CD14-positive monocyte (primary cell): ENCODE data around the gene ATXN1. TPM values are rescaled to one million over a fixed set of nuclear protein-coding genes. Genes with fewer than 3 reads are reported as not detected.

Experiments used
- DNase-seq, 3 donors: peaks; one replicate each; pipeline ENCODE4 v3.0.0-alpha.2; 2011 to 2022
- H2AFZ ChIP-seq: 2 replicates; pipeline ENCODE4 v1.6.0; 2012; ENCODE audit warnings: mild to moderate bottlenecking, low read depth, low read length, inconsistent platforms; ENCODE audit not compliant: insufficient read depth, poor library complexity, severe bottlenecking
- H3K27ac ChIP-seq, 2 donors: 1 replicate in 1 of 2; 2 replicates in 1 of 2; pipeline ENCODE4 v1.5.1; 2012 to 2013; ENCODE audit warnings: low read length in 2 of 2, control low read depth in 1 of 2, inconsistent platforms in 1 of 2, low read depth in 1 of 2, mild to moderate bottlenecking in 1 of 2
- H3K27me3 ChIP-seq, 2 donors: one replicate each; pipeline versions ENCODE4 v1.6.0 to v1.6.1; 2011 to 2013; ENCODE audit warnings: low read length in 2 of 2; ENCODE audit not compliant: control insufficient read depth in 2 of 2, insufficient read depth in 2 of 2
- H3K36me3 ChIP-seq, 2 donors: replicated peaks in 1 of 2; 1 replicate in 1 of 2; 2 replicates in 1 of 2; pipeline versions ENCODE4 v1.5.1 to v1.6.1; 2012 to 2013; ENCODE audit warnings: low read length in 2 of 2, control low read depth in 1 of 2, inconsistent platforms in 1 of 2, mild to moderate bottlenecking in 1 of 2; ENCODE audit not compliant: insufficient read depth in 2 of 2, control insufficient read depth in 1 of 2
- H3K4me1 ChIP-seq, 2 donors: 1 replicate in 1 of 2; 2 replicates in 1 of 2; pipeline versions ENCODE4 v1.5.1 to v1.6.1; 2012 to 2013; ENCODE audit warnings: low read length in 2 of 2, control low read depth in 1 of 2, inconsistent platforms in 1 of 2, mild to moderate bottlenecking in 1 of 2, moderate library complexity in 1 of 2; ENCODE audit not compliant: insufficient read depth in 2 of 2, control insufficient read depth in 1 of 2
- H3K4me2 ChIP-seq: replicated peaks from 2 replicates; pipeline ENCODE3; 2012; ENCODE audit warnings: low read length, moderate library complexity, mild to moderate bottlenecking; ENCODE audit not compliant: poor library complexity, severe bottlenecking; ENCODE audit errors: extremely low read depth
- H3K4me3 ChIP-seq, 3 experiments: fragments of 200-600 bp in 1 of 3; sonication (generic) in 1 of 3; replicated peaks in 1 of 3; 1 replicate in 2 of 3; 2 replicates in 1 of 3; pipeline ENCODE4 v1.5.1; 2011 to 2013; ENCODE audit warnings: low read length in 3 of 3, mild to moderate bottlenecking in 3 of 3, control low read depth in 2 of 3, low read depth in 2 of 3, inconsistent platforms in 1 of 3, moderate library complexity in 1 of 3
- H3K79me2 ChIP-seq: 2 replicates; pipeline ENCODE4 v1.6.0; 2012; ENCODE audit warnings: mild to moderate bottlenecking, control low read depth, inconsistent platforms, low read length, moderate library complexity; ENCODE audit not compliant: insufficient read depth
- H3K9ac ChIP-seq: 2 replicates; pipeline ENCODE4 v1.6.0; 2017; ENCODE audit warnings: low read length, mild to moderate bottlenecking; ENCODE audit not compliant: insufficient read depth, poor library complexity, severe bottlenecking
- H3K9me3 ChIP-seq, 2 donors: replicated peaks in 1 of 2; 1 replicate in 1 of 2; 2 replicates in 1 of 2; pipeline versions ENCODE4 v1.5.1 to v1.6.1; 2012 to 2013; ENCODE audit warnings: low read length in 2 of 2, control low read depth in 1 of 2; ENCODE audit not compliant: control insufficient read depth in 1 of 2, insufficient read depth in 1 of 2
- H4K20me1 ChIP-seq: 2 replicates; pipeline ENCODE4 v1.6.0; 2012; ENCODE audit warnings: mild to moderate bottlenecking, low read length, control low read depth, moderate library complexity; ENCODE audit not compliant: insufficient read depth
- H3K27ac Mint-ChIP-seq, 7 donors: one replicate each; pipeline ENCODE4 v1.8.0; 2020; ENCODE audit warnings: mild to moderate bottlenecking in 7 of 7, mixed read lengths in 7 of 7, moderate library complexity in 6 of 7, inconsistent platforms in 2 of 7
- H3K27me3 Mint-ChIP-seq, 3 donors: one replicate each; pipeline ENCODE4 v1.8.0; 2021 to 2022; ENCODE audit warnings: low read depth in 3 of 3, mild to moderate bottlenecking in 3 of 3, mixed read lengths in 3 of 3, moderate library complexity in 3 of 3, inconsistent platforms in 1 of 3
- H3K36me3 Mint-ChIP-seq, 2 donors: one replicate each; pipeline ENCODE4 v1.8.0; 2020; ENCODE audit warnings: mixed read lengths in 2 of 2, inconsistent platforms in 1 of 2, mild to moderate bottlenecking in 1 of 2
- H3K4me1 Mint-ChIP-seq: one replicate; pipeline ENCODE4 v1.8.0; 2020; ENCODE audit warnings: mild to moderate bottlenecking, mixed read lengths
- H3K4me3 Mint-ChIP-seq, 2 donors: one replicate each; pipeline ENCODE4 v1.8.0; 2020; ENCODE audit warnings: mild to moderate bottlenecking in 2 of 2, mixed read lengths in 2 of 2, moderate library complexity in 1 of 2
- H3K9me3 Mint-ChIP-seq, 7 donors: one replicate each; pipeline ENCODE4 v1.8.0; 2020 to 2022; ENCODE audit warnings: mixed read lengths in 7 of 7, mild to moderate bottlenecking in 6 of 7, moderate library complexity in 6 of 7, inconsistent platforms in 2 of 7
- CTCF ChIP-seq: fragments of 200-600 bp; IDR thresholded peaks from one replicate; pipeline ENCODE4 v1.8.0; 2022; ENCODE audit warnings: antibody characterized with exemption, mild to moderate bottlenecking
- WGBS: methylation state at CpG from one replicate; pipeline ENCODE4 v1.1.5; 2013; ENCODE audit warnings: missing lambda C conversion rate; ENCODE audit not compliant: insufficient coverage; 5-methylcytosine and 5-hydroxymethylcytosine counted together
- intact Hi-C, 2 donors: fragments of 100-400 bp; cut with micrococcal nuclease; formaldehyde crosslinking; loops; one replicate each; pipeline versions ENCODE4 v1.15.0 to v1.15.1; 2023
- polyA plus RNA-seq, 3 donors: library from polyadenylated mRNA; depleted of rRNA in 1 of 3; unstranded in 2 of 3; stranded (reverse) in 1 of 3; fragments of 300-500 nt in 2 of 3; fragments of >200 nt in 1 of 3; fragmentation: Illumina TruSeq in 2 of 3; gene quantifications; 1 replicate in 2 of 3; 2 replicates in 1 of 3; pipeline ENCODE4 v1.2.3, GENCODE V29; 2012 to 2021

The ATXN1 gene
- polyA plus RNA-seq, 3 donors, result 8.8 to 19.1 (median 10.9) TPM

- Histone ChIP-seq H4K20me1 (no peaks in the 10 kb centered on the region), H3K9me3 (no peaks in the 10 kb centered on the region), H3K36me3 (no peaks in the 10 kb centered on the region), H3K9ac (no peak overlapping the region), H2AFZ (no peak overlapping the region), H3K4me3 (no peak overlapping the region), H3K4me1 (peaks cover 23 to 37% of the 10 kb centered on the region in 2 donors), H3K27ac (no peak overlapping the region), H3K4me2 (no peak overlapping the region), H3K27me3 (no peaks in the 10 kb centered on the region), H3K79me2 (peaks cover 52% of the 10 kb centered on the region)
- H3K9me3 Mint-ChIP-seq, result peaks cover 0 to 5% (median 0%) of the 10 kb centered on the region in 7 donors
- intact Hi-C loops, result loop anchor here in 1 of 2 donors (5.0 kb wide), 1 partner anchor 36 kb away; no protein-coding TSS in a partner anchor
- H3K27ac Mint-ChIP-seq, result no peak overlapping the region
- no peak for TF ChIP-seq CTCF
- no peak overlapping the region for H3K4me3 Mint-ChIP-seq
- H3K4me1 Mint-ChIP-seq, result peaks cover 40% of the 10 kb centered on the region
- WGBS, result no CpG with 5 or more reads among the region's 2 CpGs
- H3K36me3 Mint-ChIP-seq, result peaks cover 11 to 23% of the 10 kb centered on the region in 2 donors
- no peak for DNase-seq
- H3K27me3 Mint-ChIP-seq, result no peaks in the 10 kb centered on the region
Observed at GRCh38 chr6:16676376-16676775, 84.9 kb downstream of the ATXN1 start.

DNA sequence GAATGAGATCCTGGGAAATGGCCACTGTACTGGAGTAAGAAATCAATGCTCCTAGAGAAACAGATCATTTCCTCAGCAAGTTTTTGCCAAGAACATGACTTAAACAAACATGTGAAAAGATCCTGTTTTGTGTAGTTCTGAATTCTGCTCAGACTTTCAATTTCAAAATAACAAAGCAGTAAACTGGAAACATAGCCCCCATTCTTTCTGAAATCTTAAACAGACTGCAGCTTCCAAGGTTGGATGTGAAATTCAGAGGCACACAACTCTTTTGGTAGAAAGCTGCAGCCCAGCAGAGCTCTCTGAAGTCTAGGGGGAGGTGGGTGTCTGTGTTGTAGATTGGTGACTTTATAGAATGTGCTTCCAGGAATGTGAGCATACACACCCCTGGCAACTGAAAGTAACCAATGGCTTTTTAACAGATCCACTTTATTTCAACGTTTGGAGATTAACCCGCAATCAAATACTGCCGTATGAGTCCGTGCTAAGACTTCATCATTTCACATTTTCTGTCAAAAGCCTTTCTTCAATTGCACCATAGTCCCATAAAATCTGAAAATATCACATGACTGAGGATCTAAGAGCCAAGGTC, 86.4 kb downstream of the ATXN1 start:
- peaks cover 13 to 20% of the 10 kb centered on the region in 2 donors for H3K36me3 Mint-ChIP-seq
- Histone ChIP-seq H3K4me3 (no peak overlapping the region), H4K20me1 (no peaks in the 10 kb centered on the region), H3K9me3 (no peaks in the 10 kb centered on the region), H3K27ac (no peak overlapping the region), H3K27me3 (no peaks in the 10 kb centered on the region), H3K4me1 (peaks cover 23 to 37% of the 10 kb centered on the region in 2 donors), H3K36me3 (no peaks in the 10 kb centered on the region), H3K9ac (no peak overlapping the region), H2AFZ (no peak overlapping the region), H3K79me2 (peaks cover 55% of the 10 kb centered on the region), H3K4me2 (no peak overlapping the region)
- H3K27ac Mint-ChIP-seq, result peak overlapping the region in 1 of 7 donors; percentile 40
- H3K4me3 Mint-ChIP-seq, result no peak overlapping the region
- DNase-seq, result no peak
- WGBS, result 92% methylated on average over 4 of the region's 4 CpGs
- peaks cover 0 to 5% (median 0%) of the 10 kb centered on the region in 7 donors for H3K9me3 Mint-ChIP-seq
- intact Hi-C loops, result loop anchor here in 1 of 2 donors (5.0 kb wide), 1 partner anchor 37 kb away; no protein-coding TSS in a partner anchor
- no peak for TF ChIP-seq CTCF
- H3K27me3 Mint-ChIP-seq, result no peaks in the 10 kb centered on the region
- H3K4me1 Mint-ChIP-seq, result peaks cover 41% of the 10 kb centered on the region
